HepG2 (cell line): ENCODE results near the gene ZNF217. TPM values are rescaled to one million over a fixed set of nuclear protein-coding genes. Genes with fewer than 3 reads are reported as not detected.

Source experiments
- GPN1 ChIP-seq: sonication (generic); formaldehyde crosslinking; IDR thresholded peaks from 2 replicates; pipeline ENCODE4 v1.5.1; 2020; ENCODE audit warnings: missing genetic modification reagents, borderline replicate concordance
- MED13 ChIP-seq: sonication (generic); formaldehyde crosslinking; IDR thresholded peaks from 2 replicates; pipeline ENCODE4 v1.5.0; 2020; ENCODE audit warnings: missing genetic modification reagents
- NFKBIZ ChIP-seq: IDR thresholded peaks from 2 replicates; pipeline ENCODE4 v1.6.1; 2018; ENCODE audit warnings: missing genetic modification reagents, missing compliant biosample characterization
- PCBP1 ChIP-seq: fragments of 200-400 bp; formaldehyde crosslinking; IDR thresholded peaks from 2 replicates; pipeline ENCODE4 v1.6.1; 2017; ENCODE audit warnings: mild to moderate bottlenecking, low read depth, low read length, borderline replicate concordance
- POLR2G ChIP-seq: fragments of 200-400 bp; formaldehyde crosslinking; IDR thresholded peaks from 2 replicates; pipeline ENCODE4 v1.6.1; 2018; ENCODE audit warnings: mild to moderate bottlenecking, low read depth, low read length, moderate library complexity
- PPARG ChIP-seq: conservative IDR thresholded peaks from 2 replicates; pipeline ENCODE4 v1.6.1; 2016; ENCODE audit warnings: missing biosample characterization, missing genetic modification reagents
- RBM22 ChIP-seq: fragments of 200-400 bp; formaldehyde crosslinking; optimal IDR thresholded peaks from 2 replicates; pipeline ENCODE3; 2017; ENCODE audit warnings: mild to moderate bottlenecking, low read length, moderate library complexity
- SOX13 ChIP-seq, 3 experiments: fragments of 450-650 bp in 1 of 3; sonication (generic) in 1 of 3; formaldehyde crosslinking in 1 of 3; IDR thresholded peaks in 2 of 3; conservative IDR thresholded peaks in 1 of 3; 2 replicates each; pipeline versions ENCODE4 v1.5.0 to v1.6.1; 2016 to 2020; ENCODE audit warnings: antibody characterized with exemption in 1 of 3, mild to moderate bottlenecking in 1 of 3, missing compliant biosample characterization in 1 of 3, missing genetic modification reagents in 1 of 3, moderate library complexity in 1 of 3
- SPEN ChIP-seq: sonication (generic); formaldehyde crosslinking; IDR thresholded peaks from 2 replicates; pipeline ENCODE4 v1.5.1; 2020; ENCODE audit warnings: low read depth, mild to moderate bottlenecking, missing genetic modification reagents
- TCF7 ChIP-seq: sonication (generic); IDR thresholded peaks from 2 replicates; pipeline ENCODE4 v1.6.1; 2016; ENCODE audit warnings: antibody characterized with exemption, low read depth
- TFAP4 ChIP-seq: sonication (generic); IDR thresholded peaks from 2 replicates; pipeline ENCODE4 v1.6.1; 2016; ENCODE audit warnings: low read depth, borderline replicate concordance
- USF2 ChIP-seq, 2 experiments: sonication (generic) in 1 of 2; formaldehyde crosslinking in 1 of 2; IDR thresholded peaks; 2 replicates each; pipeline versions ENCODE4 v1.5.1 to v1.6.1; 2011 to 2020; ENCODE audit warnings: borderline replicate concordance in 1 of 2, low read depth in 1 of 2, low read length in 1 of 2, mild to moderate bottlenecking in 1 of 2, missing genetic modification reagents in 1 of 2, moderate library complexity in 1 of 2
- ZBTB14 ChIP-seq: sonication (generic); formaldehyde crosslinking; IDR thresholded peaks from 2 replicates; pipeline ENCODE4 v1.4.0; 2020; ENCODE audit warnings: missing genetic modification reagents
- ZFP1 ChIP-seq: IDR thresholded peaks from 2 replicates; pipeline ENCODE4 v1.6.1; 2016
- ZHX1 ChIP-seq: sonication (generic); formaldehyde crosslinking; IDR thresholded peaks from 2 replicates; pipeline ENCODE4 v1.8.1; 2022; ENCODE audit warnings: low read depth, mild to moderate bottlenecking, missing genetic modification reagents
- ZNF10 ChIP-seq: sonication (generic); formaldehyde crosslinking; IDR thresholded peaks from 2 replicates; pipeline ENCODE4 v1.4.0; 2020; ENCODE audit warnings: mild to moderate bottlenecking, low read depth, missing genetic modification reagents, borderline replicate concordance
- ZNF781 ChIP-seq: sonication (generic); formaldehyde crosslinking; IDR thresholded peaks from 2 replicates; pipeline ENCODE4 v1.5.1; 2020; ENCODE audit warnings: borderline replicate concordance, mild to moderate bottlenecking, missing genetic modification reagents; ENCODE audit errors: not compliant biosample characterization
- ZSCAN9 ChIP-seq: IDR thresholded peaks from 2 replicates; pipeline ENCODE4 v1.6.1; 2016; ENCODE audit warnings: borderline replicate concordance
- polyA plus RNA-seq, 8 experiments: library from polyadenylated mRNA; depleted of rRNA in 3 of 8; stranded (reverse) in 7 of 8; unstranded in 1 of 8; fragments of >200 nt; fragmentation: Illumina TruSeq in 4 of 8; extraction: Trizol in 4 of 8; gene quantifications; 2 replicates each; pipeline versions ENCODE4 v1.2.1 to v1.2.3, GENCODE V29; 2011 to 2016; ENCODE audit warnings: low read depth in 4 of 8, missing spikeins in 1 of 8, mixed read lengths in 1 of 8; ENCODE audit not compliant: insufficient read depth in 1 of 8
- total RNA-seq, 5 experiments: library from RNA; depleted of rRNA; stranded (reverse); fragments of >200 nt; fragmentation: Illumina TruSeq; extraction: Trizol; gene quantifications; 2 replicates each; pipeline ENCODE4 v1.2.3, GENCODE V29; 2016; ENCODE audit warnings: low read depth in 1 of 5

The ZNF217 gene
- total and polyA plus RNA-seq, 2 of the 13 experiments (the other 11 are each of a cell fraction or from before 2014, with no cell fraction given): 22.3 to 29.8 TPM

- TF ChIP-seq USF2 (IDR thresholded peaks at IDR 0.05; ENCODE audit: low read depth, low read length): no peak
- TF ChIP-seq USF2 (CRISPR knock-in tag; IDR thresholded peaks at IDR 0.05; ENCODE audit: borderline replicate concordance): no peak
- TF ChIP-seq SOX13 (IDR thresholded peaks at IDR 0.05): no peak; the same call in 1 of the 2 replicates
- peak in 1 of 2 experiments; percentile 71; a peak in 2 of 4 replicates for TF ChIP-seq SOX13 (CRISPR knock-in tag; conservative IDR thresholded peaks at IDR 0.05 in 1 of 2, IDR thresholded peaks at IDR 0.05 in 1 of 2)
- 0 out of 2 replicates have a peak, but pooled peaks have one; percentile 17 for TF ChIP-seq ZBTB14 (CRISPR knock-in tag)
- 0 out of 2 replicates have a peak, but pooled peaks have one; percentile 23 for TF ChIP-seq ZFP1
- 0 out of 2 replicates have a peak, but pooled peaks have one; percentile 28 for TF ChIP-seq SPEN (CRISPR knock-in tag)
- TF ChIP-seq TFAP4: no peak; the same call in 1 of the 2 replicates
- TF ChIP-seq MED13 (CRISPR knock-in tag): peak; percentile 49; the same call in 1 of the 2 replicates
- no peak for TF ChIP-seq PPARG (CRISPR knock-in tag)
- no peak for TF ChIP-seq PCBP1
- 0 out of 2 replicates have a peak, but pooled peaks have one; percentile 20 for TF ChIP-seq ZSCAN9
- TF ChIP-seq RBM22: no peak
- no peak for TF ChIP-seq GPN1 (CRISPR knock-in tag)
- TF ChIP-seq ZHX1 (CRISPR knock-in tag): peak; percentile 61; the same call in 1 of the 2 replicates
- TF ChIP-seq ZNF10 (CRISPR knock-in tag): no peak
- no peak; the same call in 1 of the 2 replicates for TF ChIP-seq TCF7
- peak; percentile 53; the same call in 1 of the 2 replicates for TF ChIP-seq POLR2G
- peak; percentile 37 for TF ChIP-seq ZNF781 (CRISPR knock-in tag)
- peak; percentile 16; the same call in 1 of the 2 replicates for TF ChIP-seq NFKBIZ (CRISPR knock-in tag)
Observed at GRCh38 chr20:53643031-53643832, 49.6 kb upstream of the ZNF217 start (continued).
